Tibial artery (tissue), 4 donors: Measurements from ENCODE around the gene SERHL2.
"Not testable (repeated sequence)": the region's sequence is repeated elsewhere in the genome, so short reads cannot be mapped to it uniquely, and the experiment has no call there.

Source experiments
- DNase-seq, 2 donors: peaks; one replicate each; pipeline ENCODE4 v3.0.0-alpha.2; 2019
- H3K27ac ChIP-seq, 2 donors: fragments of 200-600 bp; sonication (generic) in 1 of 2; 1 replicate in 1 of 2; 2 replicates in 1 of 2; pipeline ENCODE4 v1.5.1; 2018 to 2019; ENCODE audit warnings: mild to moderate bottlenecking in 1 of 2
- H3K27me3 ChIP-seq, 2 donors: fragments of 200-600 bp; sonication (generic) in 1 of 2; one replicate each; pipeline versions ENCODE4 v1.5.1 to v1.6.0; 2016 to 2019
- H3K36me3 ChIP-seq, 3 donors: fragments of 200-600 bp; sonication (generic) in 2 of 3; one replicate each; pipeline ENCODE4 v1.5.1; 2016 to 2019; ENCODE audit warnings: mild to moderate bottlenecking in 2 of 3
- H3K4me1 ChIP-seq, 4 donors: fragments of 200-600 bp; sonication (generic) in 2 of 4; 1 replicate in 3 of 4; 2 replicates in 1 of 4; pipeline ENCODE4 v1.5.1; 2016 to 2019
- H3K4me3 ChIP-seq, 2 donors: fragments of 200-600 bp; sonication (generic) in 1 of 2; 1 replicate in 1 of 2; 2 replicates in 1 of 2; pipeline ENCODE4 v1.5.1; 2018 to 2019; ENCODE audit warnings: mild to moderate bottlenecking in 2 of 2
- H3K9me3 ChIP-seq, 3 donors: fragments of 200-600 bp; sonication (generic) in 1 of 3; one replicate each; pipeline ENCODE4 v1.5.1; 2016 to 2019
- intact Hi-C: fragments of 100-400 bp; cut with DNase I; formaldehyde crosslinking; loops from one replicate; pipeline ENCODE4 v1.15.0; 2023; ENCODE audit warnings: low total_unique reads
- TF ChIP-seq, protein P1 (sequence below), 2 experiments: fragments of 200-600 bp in 1 of 2; fragments of 450-650 bp in 1 of 2; IDR thresholded peaks; one replicate each; pipeline ENCODE4 v1.5.1; 2017 to 2019; ENCODE audit warnings: antibody characterized with exemption in 2 of 2, mild to moderate bottlenecking in 1 of 2, moderate library complexity in 1 of 2

The SERHL2 gene

DNA sequence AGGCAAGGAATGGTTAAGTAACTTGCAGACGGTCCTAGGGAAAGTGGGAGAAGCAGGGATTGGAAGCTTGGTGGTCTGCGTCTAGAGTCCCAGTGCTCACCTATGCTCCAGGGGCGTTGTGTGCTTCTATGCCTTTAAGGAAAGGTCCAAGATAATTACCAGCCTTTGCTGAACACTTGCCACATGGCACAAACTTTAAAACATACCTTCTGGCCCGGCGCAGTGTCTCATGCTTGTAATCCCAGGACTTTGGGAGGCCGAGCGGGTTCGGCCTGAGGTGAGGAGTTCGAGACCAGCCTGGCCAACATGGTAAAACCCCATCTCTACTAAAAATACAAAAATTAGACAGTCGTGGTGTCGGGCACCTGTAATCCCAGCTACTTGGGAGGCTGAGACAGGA, 58.6 kb downstream of the SERHL2 start:
- TF ChIP-seq, protein P1, sequence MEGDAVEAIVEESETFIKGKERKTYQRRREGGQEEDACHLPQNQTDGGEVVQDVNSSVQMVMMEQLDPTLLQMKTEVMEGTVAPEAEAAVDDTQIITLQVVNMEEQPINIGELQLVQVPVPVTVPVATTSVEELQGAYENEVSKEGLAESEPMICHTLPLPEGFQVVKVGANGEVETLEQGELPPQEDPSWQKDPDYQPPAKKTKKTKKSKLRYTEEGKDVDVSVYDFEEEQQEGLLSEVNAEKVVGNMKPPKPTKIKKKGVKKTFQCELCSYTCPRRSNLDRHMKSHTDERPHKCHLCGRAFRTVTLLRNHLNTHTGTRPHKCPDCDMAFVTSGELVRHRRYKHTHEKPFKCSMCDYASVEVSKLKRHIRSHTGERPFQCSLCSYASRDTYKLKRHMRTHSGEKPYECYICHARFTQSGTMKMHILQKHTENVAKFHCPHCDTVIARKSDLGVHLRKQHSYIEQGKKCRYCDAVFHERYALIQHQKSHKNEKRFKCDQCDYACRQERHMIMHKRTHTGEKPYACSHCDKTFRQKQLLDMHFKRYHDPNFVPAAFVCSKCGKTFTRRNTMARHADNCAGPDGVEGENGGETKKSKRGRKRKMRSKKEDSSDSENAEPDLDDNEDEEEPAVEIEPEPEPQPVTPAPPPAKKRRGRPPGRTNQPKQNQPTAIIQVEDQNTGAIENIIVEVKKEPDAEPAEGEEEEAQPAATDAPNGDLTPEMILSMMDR (IDR thresholded peaks at IDR 0.05) = no peak
- Histone ChIP-seq H3K27me3 (no peaks in the 10 kb centered on the region), H3K4me3 (peak overlapping the region in 1 of 2 donors; percentile 94), H3K36me3 (peaks cover 0 to 8% (median 5%) of the 10 kb centered on the region in 3 donors), H3K4me1 (peaks cover 0 to 79% (median 54%) of the 10 kb centered on the region in 4 donors), H3K27ac (peak overlapping the region; percentile 96 to 98), H3K9me3 (no peaks in the 10 kb centered on the region)
- no peak for DNase-seq
- intact Hi-C loops = no loop called here

GRCh38 chr22:42613872-42614301, 60.1 kb downstream of the SERHL2 start:
- intact Hi-C loops = no loop called here
- peaks cover 1 to 9% (median 5%) of the 10 kb centered on the region in 3 donors for H3K36me3 ChIP-seq
- peak overlapping the region; percentile 74 to 94 for H3K4me3 ChIP-seq
- peak overlapping the region; percentile 96 to 98 for H3K27ac ChIP-seq
- TF ChIP-seq, protein P1 (IDR thresholded peaks at IDR 0.05) = no peak
- no peaks in the 10 kb centered on the region for H3K9me3 ChIP-seq
- H3K4me1 ChIP-seq = peaks cover 0 to 74% (median 48%) of the 10 kb centered on the region in 4 donors
- no peak for DNase-seq
- no peaks in the 10 kb centered on the region for H3K27me3 ChIP-seq

DNA sequence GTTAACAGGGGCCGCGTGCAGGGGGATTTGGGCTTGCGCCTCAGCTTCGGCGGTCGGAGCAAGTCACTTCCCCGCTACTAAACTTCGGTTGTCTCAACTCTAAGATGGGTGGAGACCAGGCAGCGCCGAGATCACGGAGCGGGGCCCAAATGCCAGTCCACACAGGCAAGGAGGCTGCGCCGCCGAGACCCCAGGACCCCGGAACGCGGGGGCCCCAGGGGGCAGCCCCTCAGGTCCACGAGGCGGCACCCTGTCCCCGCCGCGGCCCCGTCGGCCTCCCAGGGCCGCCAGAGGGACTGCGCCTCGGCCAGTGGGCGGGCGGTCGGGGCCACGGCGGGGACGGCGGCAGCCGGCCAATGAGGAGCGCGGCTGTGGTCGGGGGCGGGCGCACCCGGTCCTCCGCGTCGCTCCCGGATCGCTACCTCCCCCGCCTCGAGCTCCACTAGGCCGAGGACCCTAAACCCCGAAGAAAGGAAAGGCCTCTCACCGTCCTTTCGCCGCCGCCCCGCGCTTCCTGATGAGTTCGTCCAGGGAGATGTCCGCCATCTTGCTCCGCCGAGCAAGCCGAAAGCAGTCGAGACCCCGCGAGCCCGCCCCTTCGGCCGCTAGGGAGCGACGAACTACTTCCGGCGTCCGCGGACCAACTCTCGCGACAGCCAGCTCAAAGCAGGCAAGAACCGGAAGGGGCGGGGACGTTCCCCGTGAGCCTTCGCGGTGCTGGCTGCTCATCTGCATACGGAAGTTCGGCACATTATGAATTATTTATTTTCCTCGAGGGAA, 60.7 kb downstream of the SERHL2 start, which contains the start of gene POLDIP3:
TSS of gene POLDIP3 (minus strand) at position 572 of the 780 bp plus-strand sequence. CDS start at position 546, 26 bp downstream.
- intact Hi-C loops = no loop called here
- TF ChIP-seq, protein P1 (IDR thresholded peaks at IDR 0.05) = peak; percentile 20 to 25
- H3K4me1 ChIP-seq = peaks cover 0 to 68% (median 43%) of the 10 kb centered on the region in 4 donors

DNA sequence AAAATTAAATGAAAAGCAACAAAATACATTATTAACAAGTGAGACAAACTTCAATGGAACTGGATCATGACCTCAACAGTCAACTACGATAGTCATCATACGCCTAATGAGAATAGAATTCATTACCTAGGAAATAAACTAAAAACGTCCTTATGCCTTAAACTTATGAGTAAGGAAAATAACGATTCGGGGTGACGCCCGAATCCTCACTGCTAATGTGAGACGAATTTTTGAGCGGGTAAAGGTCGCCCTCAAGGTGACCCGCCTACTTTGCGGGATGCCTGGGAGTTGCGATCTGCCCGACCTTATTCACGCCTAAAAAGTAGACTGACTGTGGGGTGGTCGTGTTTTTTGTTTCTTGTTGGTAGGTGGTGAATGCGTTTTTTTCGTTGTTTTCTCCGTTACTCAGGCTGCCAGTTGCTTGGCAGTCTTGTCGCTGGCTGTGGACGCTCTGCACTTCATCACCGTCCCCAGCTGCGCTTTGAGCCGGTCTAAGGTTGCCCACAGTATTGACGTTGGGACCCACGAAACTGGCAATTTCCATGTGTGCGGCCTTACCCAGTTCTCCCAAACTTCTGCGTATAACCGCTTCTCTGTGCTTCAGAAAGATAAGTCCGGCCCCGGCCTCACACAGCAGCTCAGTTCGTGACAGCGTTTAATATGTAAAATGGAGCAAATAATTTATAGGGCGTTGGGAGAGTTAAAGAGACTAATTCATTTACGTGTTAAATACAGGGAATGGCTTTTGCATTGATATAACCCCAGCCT, 61.5 kb downstream of the SERHL2 start:
- H3K9me3 ChIP-seq = no peaks in the 10 kb centered on the region
- intact Hi-C loops = no loop called here
- no peaks in the 10 kb centered on the region for H3K27me3 ChIP-seq
- peak; percentile 83 to 90 for DNase-seq
- TF ChIP-seq, protein P1 (IDR thresholded peaks at IDR 0.05) = peak in 1 of 2 experiments; percentile 5
- peak overlapping the region; percentile 74 to 94 for H3K4me3 ChIP-seq
- H3K36me3 ChIP-seq = peaks cover 13 to 23% (median 13%) of the 10 kb centered on the region in 3 donors
- H3K4me1 ChIP-seq = peaks cover 0 to 65% (median 45%) of the 10 kb centered on the region in 4 donors
- peak overlapping the region; percentile 96 to 98 for H3K27ac ChIP-seq

More for the DNA sequence above, 60.7 kb downstream of the SERHL2 start, which contains the start of gene POLDIP3:
- Histone ChIP-seq H3K27me3 (no peaks in the 10 kb centered on the region), H3K4me3 (peak within 1 kb of the TSS; percentile 74 to 94), H3K9me3 (no peaks in the 10 kb centered on the region), H3K27ac (peak within 1 kb of the TSS; percentile 96 to 98), H3K36me3 (peaks cover 7 to 16% (median 11%) of the 10 kb centered on the region in 3 donors)
- peak; percentile 99 for DNase-seq

GRCh38 chr22:42615860-42616175, 62.1 kb downstream of the SERHL2 start:
- H3K27ac ChIP-seq = peak overlapping the region; percentile 96 to 98
- intact Hi-C loops = not testable (repeated sequence)

More at GRCh38 chr22:42615860-42616175, 62.1 kb downstream of the SERHL2 start:
- Histone ChIP-seq H3K4me3 (peak overlapping the region; percentile 74 to 94), H3K4me1 (peaks cover 0 to 65% (median 46%) of the 10 kb centered on the region in 4 donors), H3K36me3 (peaks cover 13 to 26% (median 13%) of the 10 kb centered on the region in 3 donors)
- DNase-seq = peak in 1 of 2 donors; percentile 79
- not testable (repeated sequence) for H3K9me3 ChIP-seq, H3K27me3 ChIP-seq
